GM19328 (cell line): Measurements from ENCODE around the gene ITGA11.

Source experiments
- ATAC-seq: cut with Tn5 transposase; IDR thresholded peaks from one replicate; pipeline ENCODE4 v1.9.1; 2021; ENCODE audit warnings: mild to moderate bottlenecking, moderate library complexity; ENCODE audit not compliant: unreplicated experiment

ITGA11 gene

DNA sequence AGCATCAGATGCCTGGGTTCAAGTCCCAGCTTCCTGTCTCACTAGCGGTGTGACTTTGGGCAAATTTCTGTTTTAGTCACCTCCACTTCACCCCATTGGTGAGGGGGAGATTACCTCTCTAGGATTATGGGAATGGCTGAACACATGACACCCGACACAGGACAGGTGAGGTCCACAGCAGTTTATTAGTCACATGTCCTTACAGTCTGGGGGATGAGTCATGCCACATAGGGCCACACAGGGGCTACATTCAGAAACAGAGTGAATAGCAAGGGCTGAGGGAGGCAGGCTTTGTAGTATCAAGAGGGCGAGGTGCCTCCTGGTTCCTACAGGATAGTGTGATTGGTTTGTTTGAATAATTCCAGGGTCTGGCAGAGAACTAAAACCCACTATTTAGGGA is 15.2 kb upstream of the ITGA11 start:
- ATAC-seq, result no peak

DNA sequence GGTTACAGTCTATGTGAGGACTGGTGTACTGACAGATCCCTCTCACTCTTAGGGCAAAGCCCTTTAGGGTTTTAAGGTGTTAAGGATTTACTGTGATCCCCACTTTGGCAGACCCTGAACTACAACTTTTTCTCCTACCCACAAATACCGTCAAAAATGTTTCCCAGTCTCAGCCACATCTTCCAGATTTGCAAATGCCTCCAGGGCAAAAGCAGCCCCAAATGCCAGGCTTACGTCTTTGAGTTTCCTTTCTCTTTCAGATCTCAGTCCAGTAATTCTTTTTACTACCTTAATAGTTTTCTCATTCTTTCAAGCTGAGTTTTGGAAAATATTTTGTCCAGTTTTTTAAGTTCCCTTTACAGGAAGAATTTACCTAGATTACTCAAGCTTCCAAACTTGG is 13.4 kb upstream of the ITGA11 start:
- no peak for ATAC-seq

DNA sequence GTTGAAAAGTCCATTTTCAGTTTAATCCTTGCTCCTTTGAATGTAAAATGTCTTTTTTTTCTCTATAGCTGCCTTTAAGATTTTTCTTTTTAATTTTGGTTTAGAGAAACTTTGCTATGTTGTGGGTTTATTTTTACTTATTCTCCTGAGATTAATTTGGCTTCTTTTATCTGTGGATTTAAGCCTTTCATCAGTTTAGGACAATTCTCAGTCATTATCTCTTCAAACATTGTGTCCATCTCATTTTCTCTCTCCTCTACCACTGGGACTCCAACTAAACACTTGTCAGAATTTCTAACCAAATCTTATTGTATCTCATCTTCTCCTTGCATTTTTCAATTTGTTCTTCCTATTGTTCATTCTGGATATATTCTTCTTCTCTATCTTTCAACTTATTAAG is 12.4 kb upstream of the ITGA11 start:
- ATAC-seq, result no peak

DNA sequence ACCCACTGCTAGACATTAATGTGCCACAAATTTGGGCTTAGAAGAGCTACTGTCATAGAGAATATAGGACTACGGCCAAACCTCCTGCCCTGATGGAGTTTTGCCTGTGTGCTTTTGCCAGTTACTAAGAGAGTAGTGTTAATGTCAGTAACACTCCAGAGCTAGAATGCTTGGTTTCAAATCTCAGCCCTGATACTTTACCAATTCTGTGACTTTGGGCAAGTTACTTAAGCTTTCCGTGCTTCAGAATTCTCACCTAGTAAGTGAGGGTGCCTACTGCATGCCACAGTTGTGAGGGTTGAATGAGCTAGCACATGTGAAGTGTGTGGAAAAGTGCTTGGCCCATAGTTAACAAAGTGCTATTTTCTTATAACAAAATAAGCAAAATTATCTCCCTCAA is 10.9 kb upstream of the ITGA11 start:
- no peak for ATAC-seq

DNA sequence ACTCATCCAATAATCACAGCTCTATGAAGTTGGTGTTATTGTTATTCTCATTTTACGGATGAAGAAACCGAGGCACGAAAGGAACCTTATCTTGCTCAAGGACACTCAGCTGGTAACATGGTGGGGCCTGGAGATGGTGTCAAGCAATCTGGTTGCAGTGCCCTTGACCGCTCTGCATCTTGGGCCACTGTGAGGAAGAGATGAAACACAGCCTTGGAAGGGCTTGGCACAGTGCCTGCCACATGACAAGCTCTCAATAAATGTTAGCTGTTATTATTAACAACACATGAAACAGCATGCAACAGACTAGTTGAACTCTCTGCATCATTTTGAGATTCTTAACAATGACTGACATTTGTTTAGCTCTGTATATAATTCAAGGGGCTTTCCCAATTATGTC is 10.1 kb upstream of the ITGA11 start:
- ATAC-seq, result no peak

DNA sequence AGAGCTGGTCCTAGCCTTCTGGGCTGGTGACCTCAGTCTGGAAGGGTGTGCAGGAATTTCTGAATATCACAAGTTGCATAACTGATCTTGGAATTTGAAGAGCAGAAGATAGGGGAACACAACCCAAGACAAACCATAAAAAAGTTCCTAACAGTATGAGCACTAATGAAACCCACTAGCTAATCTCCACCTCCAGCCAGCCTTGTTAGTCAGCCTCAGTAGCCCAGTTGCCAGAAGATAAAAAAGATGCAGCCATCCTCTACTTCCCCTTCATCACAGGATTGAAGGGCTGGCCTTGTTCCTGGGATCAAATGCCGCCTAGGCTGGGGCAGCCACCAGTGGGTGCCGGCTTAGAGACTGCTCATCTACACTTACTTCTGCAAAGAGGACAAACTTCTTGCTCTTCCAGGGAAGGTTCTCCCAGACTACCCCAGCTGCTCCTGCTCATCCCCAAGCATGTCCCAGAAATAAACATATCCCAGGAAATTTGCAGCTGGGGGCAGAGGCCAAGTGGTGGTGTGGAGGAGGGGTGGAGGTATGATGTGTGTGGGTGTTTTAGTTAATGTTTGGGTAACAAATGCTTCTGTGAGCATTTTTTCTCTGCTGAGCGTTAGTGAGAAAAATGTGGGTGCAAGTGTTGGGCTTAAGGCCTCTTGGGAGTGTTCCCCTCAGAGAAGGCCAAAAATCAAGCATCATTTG is 9.2 kb upstream of the ITGA11 start:
- ATAC-seq, result no peak

DNA sequence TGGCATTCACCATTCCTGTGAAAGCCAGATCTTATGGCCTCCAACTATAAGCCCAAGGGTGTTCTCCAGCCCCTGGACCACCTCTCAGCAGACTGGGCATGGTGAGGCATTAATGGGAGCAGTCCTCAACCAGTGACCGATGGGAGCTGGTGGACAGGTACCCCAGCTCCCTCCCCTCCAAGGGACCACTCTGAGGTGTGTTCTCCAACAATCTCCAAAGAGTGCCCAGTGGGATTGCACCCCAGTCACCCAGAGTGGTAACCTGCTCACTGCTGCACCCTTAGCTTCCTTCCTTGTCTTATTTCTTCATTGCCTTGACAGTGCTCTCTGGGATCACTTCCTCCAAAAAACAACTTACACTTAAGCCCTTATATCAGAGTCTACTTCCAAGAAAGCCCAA is 8.2 kb upstream of the ITGA11 start:
- no peak for ATAC-seq

DNA sequence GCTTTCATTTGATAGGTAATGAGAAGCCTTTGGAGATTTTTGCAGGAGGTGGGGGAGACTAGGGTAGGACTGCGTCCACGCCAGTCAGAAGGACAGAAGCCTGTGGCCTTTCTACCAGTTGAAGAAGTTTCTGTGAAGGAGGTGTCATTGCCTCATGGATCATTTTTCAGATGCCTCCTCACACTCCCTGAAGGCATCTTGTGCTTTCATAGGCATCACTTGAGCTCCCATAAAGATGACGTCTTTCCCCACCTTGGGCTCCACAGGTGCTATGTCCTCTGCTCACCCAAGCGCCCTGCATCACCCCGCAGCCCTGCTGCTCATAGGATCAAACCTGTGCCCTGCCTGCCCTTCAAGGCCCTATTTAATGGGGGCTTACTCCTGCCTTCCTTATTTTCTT is 7.5 kb upstream of the ITGA11 start:
- ATAC-seq, result no peak

DNA sequence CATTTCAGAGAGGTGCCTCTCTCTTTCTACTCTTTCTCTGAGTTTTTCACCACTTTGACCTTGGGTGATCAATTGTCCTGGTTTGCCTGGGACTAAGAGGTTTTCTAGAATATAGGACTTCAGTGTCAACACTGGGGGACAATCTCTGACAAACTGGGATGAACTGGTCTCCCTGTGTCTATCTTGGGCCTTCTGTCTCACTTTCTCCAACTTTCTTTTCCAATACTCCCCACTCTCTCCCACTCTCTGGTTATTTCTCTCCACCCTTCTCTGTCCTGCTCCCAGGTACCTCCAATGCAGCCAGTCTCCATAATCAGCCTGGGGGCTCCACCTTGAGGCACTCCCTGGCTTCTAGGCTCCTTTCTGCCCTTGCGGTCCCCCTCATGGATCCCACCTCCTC is 4.7 kb upstream of the ITGA11 start:
- no peak for ATAC-seq

DNA sequence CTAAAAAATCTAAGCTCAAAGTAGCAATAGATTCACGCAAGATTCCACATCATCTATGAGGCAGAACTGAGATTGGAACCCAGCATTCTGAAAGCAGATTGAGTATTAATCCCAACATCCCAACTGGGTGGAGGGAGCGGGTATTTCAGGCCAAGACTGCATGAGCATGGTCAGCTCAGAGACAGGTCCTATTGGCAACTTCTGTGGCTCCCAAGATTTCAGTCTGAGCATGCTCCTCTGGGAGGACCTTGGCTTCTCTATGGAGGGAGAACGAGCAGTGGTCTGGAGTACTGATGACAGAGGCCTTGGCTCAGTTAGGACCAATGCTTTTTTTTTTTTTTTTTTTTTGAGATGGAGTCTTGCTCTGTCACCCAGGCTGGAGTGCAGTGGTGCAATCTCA is 4.0 kb upstream of the ITGA11 start:
- no peak for ATAC-seq

DNA sequence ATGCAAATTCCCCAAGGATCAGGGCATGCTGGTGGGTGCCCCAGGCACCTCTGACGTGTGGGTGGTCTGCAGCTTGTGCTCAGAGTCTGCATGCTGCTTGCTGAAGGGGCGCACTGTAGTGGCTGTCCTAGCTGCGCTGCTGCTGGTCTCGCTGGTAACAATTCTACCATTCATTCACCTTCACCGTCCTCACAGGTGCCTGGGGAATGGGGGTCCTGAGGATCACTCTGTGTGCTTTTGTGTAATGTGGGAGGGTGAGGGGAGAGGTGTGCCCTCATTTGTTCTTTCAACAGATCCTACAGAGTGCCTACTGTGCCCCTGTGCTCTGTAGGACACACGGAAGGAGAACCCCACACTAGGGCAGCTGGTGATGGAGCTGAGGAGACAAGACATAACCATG is 2.1 kb upstream of the ITGA11 start:
- no peak for ATAC-seq

DNA sequence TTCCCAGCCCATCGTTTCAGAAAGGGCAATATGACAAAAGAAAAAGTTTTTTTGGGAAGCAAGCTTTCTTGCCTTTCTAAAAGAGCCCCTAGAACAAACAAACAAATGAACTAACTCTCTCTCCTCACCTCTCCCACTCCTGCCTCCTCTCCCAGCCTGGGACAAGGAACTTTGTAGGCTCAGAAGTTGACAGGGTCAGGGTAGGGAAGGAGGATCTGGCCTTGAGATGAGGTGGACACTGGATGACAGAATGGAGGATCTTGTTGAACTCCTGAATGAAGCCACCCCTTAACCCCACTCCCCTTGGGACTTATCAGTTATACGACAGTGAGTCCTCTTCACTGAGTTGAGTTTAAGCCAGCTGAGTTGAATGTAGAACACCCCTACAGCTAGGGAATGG is 1.6 kb upstream of the ITGA11 start:
- no peak for ATAC-seq

DNA sequence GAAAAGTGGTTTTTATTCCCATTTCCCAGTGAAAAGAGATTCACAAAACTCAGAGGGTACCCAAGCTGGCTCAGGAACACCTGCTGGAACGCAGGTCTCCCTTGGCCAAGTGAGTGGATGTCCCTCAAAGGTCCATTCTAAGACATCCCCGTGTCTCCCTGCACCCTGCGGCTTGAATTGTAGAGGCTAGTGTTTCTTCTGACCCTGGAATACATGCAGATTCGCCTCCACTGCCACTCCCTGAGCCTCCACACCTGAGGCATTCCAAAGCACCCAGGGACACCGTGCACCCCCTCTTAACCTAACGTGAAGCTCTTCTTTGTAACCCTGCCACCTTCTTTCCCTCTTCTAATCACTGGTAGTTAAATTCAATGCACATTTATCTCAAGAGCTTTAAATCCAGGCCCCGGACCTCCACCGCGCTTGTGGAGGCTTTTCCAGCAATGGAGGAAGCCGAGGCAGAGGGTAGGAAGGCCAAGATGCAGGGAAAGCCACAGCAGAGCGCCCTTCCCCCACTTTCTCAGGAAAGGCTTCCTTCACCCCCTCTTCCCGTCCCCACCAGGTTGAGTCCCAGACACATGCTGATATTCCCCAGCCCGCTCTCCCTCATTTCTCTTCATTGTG is 590 bp upstream of the ITGA11 start:
- ATAC-seq, result no peak

DNA sequence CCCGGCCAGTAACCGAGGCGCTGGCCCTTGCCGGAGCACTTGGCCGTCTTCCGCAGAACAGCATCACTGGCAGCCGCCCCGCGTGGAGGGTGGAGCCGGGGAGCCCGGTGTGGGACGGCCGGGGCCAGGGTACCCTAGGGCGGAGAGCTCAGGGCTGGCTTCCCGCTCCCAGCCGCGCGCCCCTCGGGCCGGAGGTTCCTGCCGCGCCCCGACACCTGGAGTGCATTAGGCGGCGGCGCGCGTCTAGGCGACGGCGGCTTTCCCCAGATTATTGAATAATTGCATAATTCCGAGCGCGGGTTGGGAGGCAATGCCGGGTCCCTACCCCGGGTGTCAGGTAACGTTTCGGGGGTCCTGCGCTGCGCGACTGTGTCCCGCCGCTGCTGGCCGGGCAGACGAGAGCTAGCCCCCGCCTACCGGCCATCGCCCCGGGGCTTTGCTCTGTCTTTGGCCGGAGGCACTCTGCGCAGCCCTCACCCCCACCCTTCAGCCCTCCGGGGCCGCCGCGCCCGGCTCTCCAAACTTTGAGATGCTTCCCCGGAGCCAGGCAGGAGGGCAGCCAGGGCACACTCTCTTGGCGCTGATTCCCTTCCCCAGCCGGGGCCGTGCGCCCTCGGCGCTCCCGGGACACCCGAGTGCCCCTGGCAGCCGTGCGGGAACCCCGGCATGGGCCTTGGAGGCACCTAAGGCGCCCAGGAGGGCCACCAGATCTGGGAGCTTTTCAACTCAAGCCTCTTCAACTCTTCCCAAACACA is 749 bp downstream of the ITGA11 start:
- no peak for ATAC-seq

DNA sequence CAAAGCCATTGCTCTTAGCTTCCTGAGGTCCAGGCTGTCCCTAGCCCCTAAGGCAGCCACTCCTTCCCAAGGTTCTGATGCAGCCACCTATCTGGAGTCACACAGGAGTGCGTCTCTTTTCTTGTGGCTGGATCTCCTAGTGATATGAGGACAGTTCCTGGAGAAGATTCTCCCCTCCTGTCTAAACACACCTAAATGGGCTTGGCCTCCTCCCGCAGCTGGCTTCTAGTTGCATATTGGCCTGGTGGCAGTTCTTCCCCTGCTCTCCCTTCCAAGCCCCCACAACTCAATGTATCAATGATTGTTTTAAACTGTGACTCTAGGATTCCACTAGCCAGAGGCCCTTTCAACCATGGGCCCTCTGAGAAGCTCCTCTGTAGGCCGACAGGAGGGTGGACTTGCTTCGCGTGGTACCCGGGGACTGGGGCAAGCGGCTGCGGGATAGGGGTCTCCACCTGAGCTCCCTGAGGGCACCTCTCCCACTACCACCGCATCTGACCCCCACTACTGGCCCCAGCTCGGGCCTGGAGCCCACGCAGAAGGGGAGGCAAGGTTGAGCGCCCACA is 1.4 kb downstream of the ITGA11 start:
- ATAC-seq, result no peak

DNA sequence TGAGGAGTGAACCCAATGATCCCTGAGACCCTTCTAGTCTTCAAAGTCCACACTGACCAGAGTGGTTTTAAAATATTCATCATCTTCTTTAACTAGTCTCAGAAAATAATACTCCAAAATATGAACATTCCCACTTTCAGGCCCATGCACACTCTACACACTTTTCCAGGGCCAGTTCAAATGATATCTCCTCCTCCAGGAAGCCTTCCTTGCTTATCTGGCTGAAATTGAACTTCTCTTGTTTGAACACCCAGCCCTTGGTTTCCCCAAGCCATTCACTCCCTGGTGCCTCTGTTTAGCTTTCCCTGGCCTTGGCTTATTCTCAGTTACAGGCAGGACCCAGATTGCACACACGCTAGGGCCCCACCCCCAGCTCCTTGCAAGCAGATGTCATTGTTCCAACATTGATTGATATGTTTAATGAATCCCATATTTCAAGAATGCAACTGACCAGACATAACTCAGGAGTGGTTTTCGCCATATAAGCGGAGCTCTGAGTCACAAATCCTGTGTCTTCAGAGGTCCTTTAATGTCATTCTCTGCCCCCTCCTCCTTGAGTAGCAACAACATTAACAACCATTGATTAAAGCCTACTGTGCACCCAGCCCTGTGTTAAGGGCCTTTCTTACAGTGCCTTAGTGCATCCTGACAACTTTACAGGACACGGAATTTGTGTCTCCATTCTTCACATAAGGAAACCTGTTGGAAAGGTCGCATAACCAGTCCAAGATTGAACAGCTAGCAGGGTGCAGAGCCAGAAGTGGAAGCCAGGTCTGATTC is 2.1 kb downstream of the ITGA11 start:
- no peak for ATAC-seq

DNA sequence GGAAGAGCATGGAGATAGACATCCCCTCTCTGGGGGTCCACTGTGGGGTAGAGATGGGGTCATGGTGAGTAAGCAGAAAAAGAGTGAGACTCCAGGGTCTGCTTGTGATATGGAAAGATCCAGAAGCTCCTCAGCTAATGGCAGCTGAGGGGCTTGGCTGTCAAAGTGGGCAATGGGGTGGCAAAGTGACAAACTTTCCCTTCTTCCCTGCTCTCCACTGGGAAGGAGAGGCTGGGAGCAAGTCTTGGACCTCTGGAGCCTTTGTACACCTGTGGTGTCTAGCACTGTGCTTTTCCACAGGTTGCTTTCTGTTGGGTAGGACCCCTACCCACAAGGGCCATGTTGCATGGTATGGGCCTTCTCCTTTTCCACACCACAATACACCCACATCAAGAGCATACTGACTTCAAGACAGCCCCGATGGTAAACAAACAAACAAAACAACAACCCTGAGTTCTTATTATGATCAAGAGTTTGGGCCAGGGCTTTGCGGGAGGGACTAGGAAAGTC is 3.5 kb downstream of the ITGA11 start:
- ATAC-seq, result no peak

DNA sequence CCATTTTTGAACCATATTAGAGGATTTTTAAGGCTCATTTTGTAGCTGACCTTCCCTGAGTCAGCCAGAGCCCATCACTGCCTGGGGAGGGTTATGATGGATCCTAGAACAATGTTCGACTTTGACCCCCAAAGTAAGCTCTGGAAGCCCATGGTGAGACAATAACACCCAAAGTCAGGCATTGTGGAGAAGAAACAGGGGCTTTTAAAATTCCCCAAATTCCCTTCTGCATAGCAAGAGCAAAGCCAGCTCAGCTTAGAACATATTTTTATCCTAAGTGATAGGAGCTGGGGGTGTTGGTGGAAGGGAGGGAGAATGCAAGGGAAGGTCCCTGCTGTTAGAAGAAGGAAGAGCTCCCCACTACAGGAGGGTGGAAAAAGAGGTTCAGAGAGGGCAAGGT is 4.0 kb downstream of the ITGA11 start:
- no peak for ATAC-seq

DNA sequence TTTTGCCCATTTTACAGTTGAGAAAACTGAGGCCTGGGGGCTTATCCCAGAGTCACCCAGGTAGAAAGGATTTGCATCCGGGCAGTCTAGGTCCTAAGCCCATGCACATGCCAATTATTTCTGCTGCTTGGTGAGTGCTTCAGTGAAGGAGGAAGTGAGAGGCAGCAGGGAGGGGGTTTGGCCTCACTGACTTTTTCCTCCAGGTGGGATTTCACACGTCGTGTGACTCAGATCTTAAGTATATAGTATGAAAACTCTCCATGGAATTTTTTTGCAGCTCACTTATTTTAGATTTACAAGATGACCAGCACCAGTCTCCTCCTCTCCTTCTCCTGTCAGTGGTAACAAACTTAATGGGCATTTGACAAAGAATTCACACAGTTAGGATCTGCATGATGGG is 4.6 kb downstream of the ITGA11 start:
- no peak for ATAC-seq

DNA sequence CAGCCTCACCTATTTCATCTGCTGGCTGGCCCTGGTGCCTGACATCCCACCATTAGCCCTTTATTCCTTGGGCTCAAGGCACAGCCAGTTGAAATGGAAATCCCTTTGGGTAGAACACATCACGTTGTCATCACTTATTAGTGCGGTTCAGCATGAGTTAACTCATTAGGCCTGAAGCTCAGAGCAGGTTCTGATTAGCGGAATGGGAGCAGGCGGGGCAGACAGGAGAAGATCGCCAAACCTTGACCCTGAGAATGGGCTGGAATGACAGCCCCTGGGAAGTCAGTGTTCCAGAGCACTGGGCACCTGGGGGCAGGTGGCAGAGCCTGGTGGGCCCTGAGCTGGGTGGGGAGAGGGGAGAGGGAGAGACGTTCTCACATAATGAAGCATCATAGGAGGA is 5.8 kb downstream of the ITGA11 start:
- no peak for ATAC-seq

DNA sequence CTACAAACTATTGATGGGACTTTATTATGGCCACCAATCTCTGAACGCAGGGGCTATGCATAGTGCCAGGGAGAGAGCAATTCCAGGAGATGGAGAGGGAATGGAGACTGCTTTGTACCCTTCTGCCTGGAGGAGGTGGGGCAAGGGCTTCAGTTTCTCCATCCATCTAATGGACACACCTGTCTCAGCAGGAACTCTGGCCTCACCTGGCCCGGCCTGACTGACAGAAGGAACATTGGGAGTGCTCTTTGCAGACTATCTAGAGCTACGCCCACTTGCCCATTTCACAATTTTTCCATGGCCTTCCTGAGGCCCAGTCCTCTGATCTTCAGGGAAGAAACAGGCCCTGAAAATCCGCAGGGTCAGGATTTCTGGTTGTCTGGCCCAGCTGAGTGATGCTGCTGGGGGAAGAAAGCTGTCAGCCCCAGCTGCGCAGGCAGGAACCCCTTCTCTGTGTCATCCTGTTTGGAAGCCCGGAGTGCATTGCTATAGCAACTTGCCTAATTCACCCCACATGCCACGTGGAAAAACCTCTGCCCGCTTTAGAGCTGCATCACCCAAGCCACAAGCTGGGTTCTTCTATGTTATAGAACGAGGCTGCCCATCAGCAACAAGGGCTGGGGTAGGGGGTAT is 6.4 kb downstream of the ITGA11 start:
- no peak for ATAC-seq
